Right cardiac atrium (tissue), 5 donors: ENCODE results near the gene TENM4. TPM values are rescaled to one million over a fixed set of nuclear protein-coding genes. Genes with fewer than 3 reads are reported as not detected.
A peak's percentile ranks its signal among the peaks of the same experiment; 100 is the strongest.

Experiments used
- ATAC-seq, 2 donors: fragments of 200-7000 bp; cut with Tn5 transposase; one replicate each; pipeline versions ENCODE4 v1.8.0 to v1.9.1; 2020; ENCODE audit warnings: moderate library complexity in 2 of 2, mild to moderate bottlenecking in 1 of 2
- DNase-seq, 3 donors: peaks; one replicate each; pipeline ENCODE4 v3.0.0-alpha.2; 2020
- H3K27ac ChIP-seq: one replicate; pipeline ENCODE4 v1.5.1; 2013; ENCODE audit warnings: mild to moderate bottlenecking, low read length, control low read depth, moderate library complexity
- H3K27me3 ChIP-seq: one replicate; pipeline ENCODE4 v1.6.1; 2013; ENCODE audit not compliant: control insufficient read depth, insufficient read depth
- H3K4me1 ChIP-seq: one replicate; pipeline ENCODE4 v1.6.1; 2013; ENCODE audit warnings: low read length; ENCODE audit not compliant: control insufficient read depth, insufficient read depth
- H3K4me3 ChIP-seq: one replicate; pipeline ENCODE4 v1.5.1; 2013; ENCODE audit warnings: low read length, control low read depth
- H3K9me3 ChIP-seq: one replicate; pipeline ENCODE4 v1.6.1; 2013; ENCODE audit warnings: low read length; ENCODE audit not compliant: control insufficient read depth
- WGBS: extraction: QIAGEN DNeasy Blood & Tissue Kit; methylation state at CpG from one replicate; pipeline ENCODE4 v1.1.7; 2013; 5-methylcytosine and 5-hydroxymethylcytosine counted together
- intact Hi-C, 4 donors: fragments of 100-400 bp; cut with DNase I; formaldehyde crosslinking; loops; one replicate each; pipeline versions ENCODE4 v1.11.0 to v1.14.0; 2022 to 2023
- polyA plus RNA-seq: library from polyadenylated mRNA; stranded (reverse); fragments of 200-250 nt; gene quantifications from one replicate; pipeline ENCODE4 v1.2.3, GENCODE V29; 2013
- total RNA-seq, 4 donors: library from RNA; stranded (reverse); fragmentation: NEBNext Ultra II Directional; extraction: Animal tissue kit (Norgen Biotek cat#: 25700); gene quantifications; one replicate each; pipeline ENCODE4 v1.2.1, GENCODE V29; 2021
- donor health status: healthy with polysubstance abuse.
- donor health status: DM: no; HTN: yes; CAD: no.
- donor health status: DM: no; HTN: no; CAD: no.
- donor health status: DM: no; HTN: yes; CAD: no; lungs with severe emphysema.
- donor health status: DM: yes; HTN: yes; CAD: no.

TENM4 gene
- total and polyA plus RNA-seq, 5 donors = 0.26 to 2.3 (median 0.71) TPM

DNA sequence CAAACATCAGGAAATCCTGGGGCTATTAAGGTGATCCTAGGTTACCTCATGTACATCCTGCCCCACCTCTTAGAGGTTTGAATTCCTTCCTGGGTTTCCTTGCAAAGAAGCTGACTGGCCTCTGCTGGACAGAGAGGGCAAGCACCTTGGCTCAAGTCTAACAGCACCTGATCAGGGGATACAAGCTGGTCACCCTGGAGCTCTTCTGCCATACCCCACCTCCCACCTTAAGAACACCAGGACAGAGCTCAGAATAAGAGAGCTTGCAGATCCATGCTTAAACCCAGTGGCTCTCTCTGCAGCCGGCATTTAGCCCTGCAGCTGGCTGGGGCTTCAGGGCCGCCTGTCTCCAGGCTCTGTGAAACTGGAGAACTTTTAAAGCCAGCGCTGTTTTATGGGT is 479.6 kb downstream of the TENM4 start:
- intact Hi-C loops = loop anchor here in 1 of 4 donors (10.0 kb wide), 1 partner anchor 166 kb away; no protein-coding TSS in a partner anchor
- no peaks in the 10 kb centered on the region for H3K9me3 ChIP-seq
- no peaks in the 10 kb centered on the region for H3K27me3 ChIP-seq
- H3K4me3 ChIP-seq = no peak overlapping the region
- DNase-seq = no peak
- peak; percentile 59 to 75 for ATAC-seq
- no peak overlapping the region for H3K27ac ChIP-seq
- no peaks in the 10 kb centered on the region for H3K4me1 ChIP-seq
- 57% methylated on average over 3 of the region's 3 CpGs for WGBS

DNA sequence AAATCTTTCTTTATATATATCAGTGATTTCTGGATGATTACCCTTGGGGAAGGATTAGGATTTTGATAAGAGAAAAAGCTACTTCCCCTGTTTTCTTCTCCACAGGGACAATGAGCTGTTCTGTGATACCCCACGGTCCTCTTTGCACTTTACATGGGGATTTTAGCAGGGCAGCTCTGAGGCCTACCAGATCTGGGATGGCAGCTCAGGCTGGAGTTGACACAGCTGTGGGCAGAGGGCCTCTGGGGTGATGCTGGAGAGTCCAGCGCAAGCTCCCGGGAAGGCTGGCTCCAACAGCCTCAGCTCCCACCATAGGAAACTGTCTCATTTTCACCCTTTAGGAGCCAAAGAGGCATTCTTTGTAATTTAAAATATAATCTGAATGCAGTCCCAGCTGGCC is 482.4 kb downstream of the TENM4 start:
- ATAC-seq (no peak), DNase-seq (no peak)
- WGBS = 71% methylated on average over 3 of the region's 3 CpGs
- no peaks in the 10 kb centered on the region for H3K27me3 ChIP-seq
- H3K4me1 ChIP-seq = peaks cover 7% of the 10 kb centered on the region
- H3K27ac ChIP-seq = no peak overlapping the region
- H3K9me3 ChIP-seq = no peaks in the 10 kb centered on the region
- intact Hi-C loops = loop anchor here in 1 of 4 donors (10.0 kb wide), 1 partner anchor 114 kb away; no protein-coding TSS in a partner anchor
- no peak overlapping the region for H3K4me3 ChIP-seq

DNA sequence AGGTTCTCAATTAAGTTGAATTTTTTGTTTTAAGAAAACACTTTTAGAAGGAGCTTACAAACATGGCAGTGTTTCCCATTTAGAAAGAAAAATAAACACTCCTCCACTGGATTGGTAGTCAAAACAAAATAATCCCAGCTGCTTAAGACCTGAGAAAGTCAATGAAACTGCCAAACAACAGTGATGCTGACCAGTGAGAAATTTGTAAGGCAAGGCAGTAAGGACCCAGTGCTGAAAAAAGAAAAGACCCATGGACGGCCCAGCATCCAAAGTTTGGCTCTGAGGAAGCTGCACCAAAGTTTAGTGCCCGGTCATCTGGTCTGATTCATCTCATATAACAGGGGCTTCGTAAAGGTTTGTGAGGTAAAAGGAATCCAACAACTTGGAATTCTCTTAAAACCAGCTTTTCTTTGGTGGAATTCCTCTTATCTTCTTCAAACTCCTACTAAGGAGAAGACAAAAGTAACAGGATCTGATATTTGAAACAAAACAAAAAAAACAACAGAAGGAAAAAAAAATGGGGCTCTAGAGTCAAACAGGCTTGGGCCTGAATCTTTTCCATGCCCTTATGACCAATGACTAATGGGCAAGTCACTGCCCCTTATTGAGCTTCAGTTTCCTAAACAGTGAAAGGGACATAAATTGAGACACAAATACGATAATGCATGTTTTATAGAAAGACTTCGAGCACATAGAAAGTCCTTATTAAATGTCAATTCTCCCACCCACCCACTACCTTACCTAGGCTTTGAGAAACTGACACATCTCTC is 483.2 kb downstream of the TENM4 start:
- no peak overlapping the region for H3K27ac ChIP-seq
- no peak overlapping the region for H3K4me3 ChIP-seq
- DNase-seq (no peak), ATAC-seq (no peak)
- no peaks in the 10 kb centered on the region for H3K9me3 ChIP-seq
- intact Hi-C loops = loop anchor here in 1 of 4 donors (10.0 kb wide), 1 partner anchor 113 kb away; no protein-coding TSS in a partner anchor
- H3K4me1 ChIP-seq = peaks cover 7% of the 10 kb centered on the region
- 68% methylated on average over 5 of the region's 5 CpGs for WGBS
- no peaks in the 10 kb centered on the region for H3K27me3 ChIP-seq

DNA sequence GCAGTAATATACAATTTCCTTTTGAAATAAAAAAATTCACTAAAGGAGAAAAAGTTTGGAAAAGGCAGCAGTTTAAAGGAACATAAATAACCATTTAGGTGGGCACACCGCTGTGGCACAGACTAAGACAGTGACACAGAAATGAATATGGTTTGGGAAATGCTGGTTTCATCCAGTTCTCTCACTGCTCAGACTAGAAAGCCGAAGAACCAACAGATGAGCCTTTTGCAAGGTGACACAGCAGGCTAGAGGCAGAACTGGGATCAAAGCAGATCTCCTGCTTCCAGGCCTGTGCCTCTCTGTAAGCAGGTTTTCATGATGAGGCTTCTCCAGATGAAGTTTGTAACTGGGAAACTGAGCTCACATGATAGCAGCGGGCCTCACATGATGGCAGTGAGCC is 486.1 kb downstream of the TENM4 start:
- no peak overlapping the region for H3K4me3 ChIP-seq
- H3K9me3 ChIP-seq = no peaks in the 10 kb centered on the region
- H3K27me3 ChIP-seq = no peaks in the 10 kb centered on the region
- DNase-seq = no peak
- intact Hi-C loops = loop anchor here in 1 of 4 donors (10.0 kb wide), 1 partner anchor 110 kb away; no protein-coding TSS in a partner anchor
- WGBS = 88% methylated on average over 3 of the region's 3 CpGs
- H3K4me1 ChIP-seq = peaks cover 7% of the 10 kb centered on the region
- no peak for ATAC-seq
- no peak overlapping the region for H3K27ac ChIP-seq

DNA sequence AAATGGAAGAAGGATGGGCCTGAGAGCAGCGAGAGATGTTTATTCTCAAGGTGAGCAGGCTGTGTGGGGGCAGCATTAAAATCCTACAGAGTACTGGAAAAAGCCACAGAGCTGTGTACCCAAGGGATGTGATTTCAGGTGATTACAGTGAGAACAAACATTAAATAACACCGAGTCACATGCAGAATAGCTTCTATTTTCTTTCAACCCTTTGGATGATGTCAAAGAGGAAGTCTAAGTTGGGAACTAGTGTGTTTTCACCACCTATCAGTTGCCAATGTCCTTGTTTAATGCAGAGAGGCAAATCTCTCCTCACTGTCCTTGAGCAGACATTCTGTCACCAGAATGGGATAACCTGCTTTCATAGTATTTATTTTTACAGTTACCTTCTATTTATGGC is 486.6 kb downstream of the TENM4 start:
- Histone ChIP-seq H3K27ac (no peak overlapping the region), H3K4me3 (no peak overlapping the region), H3K9me3 (no peaks in the 10 kb centered on the region), H3K4me1 (peaks cover 7% of the 10 kb centered on the region), H3K27me3 (no peaks in the 10 kb centered on the region)
- ATAC-seq (peak in 1 of 2 donors; percentile 39), DNase-seq (no peak)
- intact Hi-C loops = loop anchor here in 1 of 4 donors (10.0 kb wide), 1 partner anchor 109 kb away; no protein-coding TSS in a partner anchor
- WGBS = 48% methylated on average over 2 of the region's 2 CpGs

DNA sequence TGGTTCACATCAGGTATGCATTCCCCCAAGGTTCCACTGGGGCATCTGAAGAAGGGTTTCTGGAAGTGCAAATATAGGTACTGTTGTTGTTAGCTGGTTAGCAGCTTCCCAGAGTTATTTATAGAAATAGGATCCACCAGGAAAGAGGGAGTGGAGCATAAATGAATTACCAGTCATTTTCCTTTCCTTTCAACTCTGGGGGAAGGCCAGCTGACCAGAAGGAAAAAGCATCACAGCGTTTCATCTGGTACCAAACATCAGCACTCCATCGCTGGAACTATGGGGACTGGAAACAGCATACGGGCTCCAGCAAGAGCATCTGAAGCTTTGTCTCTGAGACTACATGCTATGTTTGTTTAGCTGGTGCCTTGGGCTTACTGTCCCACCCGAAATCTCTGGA is 487.9 kb downstream of the TENM4 start:
- Histone ChIP-seq H3K4me1 (peaks cover 7% of the 10 kb centered on the region), H3K27ac (no peak overlapping the region), H3K27me3 (no peaks in the 10 kb centered on the region), H3K4me3 (no peak overlapping the region), H3K9me3 (no peaks in the 10 kb centered on the region)
- intact Hi-C loops = loop anchor here in 1 of 4 donors (10.0 kb wide), 1 partner anchor 108 kb away; no protein-coding TSS in a partner anchor
- 30% methylated on average over 4 of the region's 4 CpGs for WGBS
- ATAC-seq (no peak), DNase-seq (no peak)

DNA sequence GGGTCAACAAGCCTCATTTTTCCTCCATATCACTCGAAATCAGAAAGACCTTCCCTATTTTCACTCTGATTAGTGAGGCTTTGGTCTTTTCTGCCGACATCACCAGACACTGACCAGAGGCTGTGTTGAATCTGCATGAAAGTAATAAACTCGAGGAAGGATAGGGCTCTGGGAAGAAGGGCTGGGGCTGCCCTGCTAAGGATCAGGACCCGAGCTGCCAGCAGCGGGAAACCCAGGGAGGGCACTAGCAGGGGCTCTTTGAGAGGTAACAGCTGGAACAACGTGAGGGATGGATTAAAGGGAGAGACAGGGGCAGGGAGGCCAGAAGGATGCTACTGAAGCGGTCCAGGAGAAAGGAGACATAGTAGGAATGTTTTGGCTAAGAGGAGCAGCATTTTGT is 488.7 kb downstream of the TENM4 start:
- Histone ChIP-seq H3K4me1 (peaks cover 7% of the 10 kb centered on the region), H3K27me3 (no peaks in the 10 kb centered on the region), H3K4me3 (no peak overlapping the region), H3K27ac (no peak overlapping the region), H3K9me3 (no peaks in the 10 kb centered on the region)
- DNase-seq (no peak), ATAC-seq (no peak)
- WGBS = 81% methylated on average over 7 of the region's 7 CpGs
- intact Hi-C loops = loop anchor here in 1 of 4 donors (10.0 kb wide), 1 partner anchor 107 kb away; no protein-coding TSS in a partner anchor

DNA sequence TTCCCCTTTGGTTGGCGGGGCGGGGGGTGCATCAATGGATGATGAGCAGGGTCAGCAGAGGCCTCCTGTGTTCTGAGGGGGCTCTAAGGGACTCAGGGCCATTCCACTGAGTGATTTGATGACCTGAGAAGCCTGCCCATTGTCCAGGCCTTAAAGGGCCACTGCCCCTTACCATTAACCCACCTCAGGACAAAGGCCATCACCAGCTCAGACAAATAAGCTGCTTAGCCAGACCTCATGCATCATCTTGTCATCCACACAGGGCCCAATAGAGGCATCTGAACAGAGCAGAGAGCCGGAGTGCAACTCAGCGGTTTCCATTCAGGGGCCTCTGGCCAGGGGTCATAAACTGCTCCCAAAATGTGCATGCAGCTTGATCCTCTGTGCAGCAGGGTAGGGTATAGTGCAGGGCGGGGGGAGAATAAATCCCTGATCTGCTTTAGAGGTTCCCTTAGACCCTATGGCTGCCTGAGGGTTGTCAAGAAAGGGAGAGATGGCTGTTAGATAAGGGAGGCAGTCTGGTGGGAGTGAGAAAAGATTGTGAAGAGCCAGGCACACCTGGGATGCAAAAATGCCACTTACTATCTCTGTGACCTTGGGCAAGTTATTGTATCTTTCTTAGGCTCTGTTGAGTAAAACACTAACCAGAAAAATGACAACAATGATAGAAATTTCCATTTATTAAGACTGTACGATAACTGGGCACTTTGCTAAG is 490.7 kb downstream of the TENM4 start:
- no peak for ATAC-seq
- 94% methylated on average over 6 of the region's 6 CpGs for WGBS
- intact Hi-C loops = loop anchor here in 1 of 4 donors (10.0 kb wide), 1 partner anchor 105 kb away; no protein-coding TSS in a partner anchor
- H3K9me3 ChIP-seq = no peaks in the 10 kb centered on the region
- H3K4me3 ChIP-seq = no peak overlapping the region
- H3K27me3 ChIP-seq = no peaks in the 10 kb centered on the region
- H3K27ac ChIP-seq = no peak overlapping the region
- no peak for DNase-seq
- peaks cover 2% of the 10 kb centered on the region for H3K4me1 ChIP-seq

DNA sequence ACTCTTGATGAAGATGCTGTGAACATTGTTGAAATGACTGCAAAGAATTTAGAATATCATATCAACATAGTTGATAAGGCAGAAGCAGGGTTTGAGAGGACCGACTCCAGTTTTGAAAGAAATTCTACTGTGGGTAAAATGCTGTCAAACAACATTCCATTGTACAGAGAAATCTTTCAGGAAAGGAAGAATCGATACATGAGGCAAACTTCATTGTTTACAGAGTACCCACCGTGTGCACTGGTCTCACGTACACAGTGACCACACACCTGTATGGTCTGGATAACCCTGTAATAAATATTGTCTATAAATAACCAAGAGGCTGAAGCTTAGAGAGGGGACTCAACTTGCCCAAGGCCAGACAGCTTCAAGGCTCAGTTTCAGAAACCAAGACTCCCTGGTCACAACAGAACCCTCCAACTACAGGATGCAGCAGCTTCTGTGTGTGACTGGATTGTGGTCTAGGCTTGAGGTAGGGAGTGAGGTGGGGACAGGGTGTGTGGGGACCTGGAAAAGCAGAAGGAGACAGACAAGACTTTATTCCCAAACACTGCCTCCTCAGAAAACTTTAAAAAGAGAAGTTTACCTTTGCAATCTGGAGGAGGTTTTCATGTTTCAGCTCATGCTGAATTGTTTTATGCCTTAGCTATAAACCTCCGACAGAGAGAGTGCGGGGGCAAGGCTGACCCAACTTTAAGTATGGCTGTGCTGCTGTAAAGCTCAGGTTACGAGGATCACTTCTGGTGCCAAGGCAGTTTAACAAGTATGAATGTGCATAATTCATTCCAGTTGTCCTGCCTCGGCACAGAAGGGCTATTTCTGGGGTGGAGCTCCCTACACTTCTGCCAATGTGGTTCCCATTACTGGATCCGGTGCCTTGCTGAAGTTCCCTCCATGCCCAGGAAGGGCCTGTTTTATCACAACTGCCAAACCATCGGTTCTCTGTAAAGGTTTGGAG is 493.6 kb downstream of the TENM4 start:
- intact Hi-C loops = no loop called here

DNA sequence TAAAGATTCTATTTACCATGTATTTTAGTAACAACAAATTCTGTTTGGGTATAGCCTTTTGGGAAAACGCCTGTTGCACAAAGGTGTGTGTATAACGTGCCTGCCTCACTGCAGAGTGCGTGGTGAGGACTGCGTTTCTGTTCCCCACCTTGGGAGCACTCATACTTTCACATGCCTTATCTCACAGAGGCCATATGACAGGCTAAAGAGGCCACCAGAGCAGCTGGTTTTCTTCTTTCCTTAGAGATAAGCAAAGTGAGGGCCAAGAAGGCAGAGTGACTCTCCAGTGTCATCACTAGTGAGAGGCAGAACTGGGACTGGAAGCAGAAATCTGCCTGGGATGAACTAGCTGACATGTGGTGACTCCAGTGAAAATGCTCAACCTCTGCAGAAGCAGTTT is 497.0 kb downstream of the TENM4 start:
- ATAC-seq = no peak
- 52% methylated on average over 4 of the region's 4 CpGs for WGBS
- Histone ChIP-seq H3K4me1 (no peaks in the 10 kb centered on the region), H3K4me3 (no peak overlapping the region), H3K27ac (no peak overlapping the region), H3K9me3 (no peaks in the 10 kb centered on the region), H3K27me3 (no peaks in the 10 kb centered on the region)
- intact Hi-C loops = no loop called here
- no peak for DNase-seq

More for the DNA sequence above, 493.6 kb downstream of the TENM4 start:
- Histone ChIP-seq H3K27me3 (no peaks in the 10 kb centered on the region), H3K4me3 (no peak overlapping the region), H3K4me1 (no peaks in the 10 kb centered on the region), H3K27ac (no peak overlapping the region), H3K9me3 (no peaks in the 10 kb centered on the region)
- DNase-seq (no peak), ATAC-seq (no peak)
- 81% methylated on average over 10 of the region's 10 CpGs for WGBS
